Measurements from ENCODE around the gene INPP1. TPM values are rescaled to one million over a fixed set of nuclear protein-coding genes. Genes with fewer than 3 reads are reported as not detected.
"Not testable (repeated sequence)": the region's sequence is repeated elsewhere in the genome, so short reads cannot be mapped to it uniquely, and the experiment has no call there.

Gene INPP1
- total RNA-seq: 1 to 10 TPM; 3.6 to 4.3 (median 3.6) TPM

- Mint-ChIP-seq H3K36me3 (ENCODE audit: insufficient read depth) (peaks cover 3% of the 10 kb centered on the region), H3K4me1 (ENCODE audit: low read depth) (peaks cover 20% of the 10 kb centered on the region), H3K4me3 (peak within 1 kb of the TSS; percentile 85), H3K9me3 (no peaks in the 10 kb centered on the region), H3K27me3 (ENCODE audit: low read depth) (peaks cover 2% of the 10 kb centered on the region)
- DNase-seq (peak; percentile 21), ATAC-seq (peak; percentile 75 to 82)
Observed at GRCh38 chr2:190343536-190344275, at the start of gene INPP1. INPP1 (plus strand) TSS chr2:190343589; CDS start chr2:190360103, 16,514 bp downstream.

- peaks cover 48% of the 10 kb centered on the region for H3K36me3 Mint-ChIP-seq (ENCODE audit: insufficient read depth)
- not testable (repeated sequence) for H3K27me3 Mint-ChIP-seq (ENCODE audit: low read depth); H3K9me3 Mint-ChIP-seq; H3K4me3 Mint-ChIP-seq; DNase-seq; ATAC-seq; H3K4me1 Mint-ChIP-seq (ENCODE audit: low read depth)
Observed at GRCh38 chr2:190297880-190298279, 45.5 kb upstream of the INPP1 start.

DNA sequence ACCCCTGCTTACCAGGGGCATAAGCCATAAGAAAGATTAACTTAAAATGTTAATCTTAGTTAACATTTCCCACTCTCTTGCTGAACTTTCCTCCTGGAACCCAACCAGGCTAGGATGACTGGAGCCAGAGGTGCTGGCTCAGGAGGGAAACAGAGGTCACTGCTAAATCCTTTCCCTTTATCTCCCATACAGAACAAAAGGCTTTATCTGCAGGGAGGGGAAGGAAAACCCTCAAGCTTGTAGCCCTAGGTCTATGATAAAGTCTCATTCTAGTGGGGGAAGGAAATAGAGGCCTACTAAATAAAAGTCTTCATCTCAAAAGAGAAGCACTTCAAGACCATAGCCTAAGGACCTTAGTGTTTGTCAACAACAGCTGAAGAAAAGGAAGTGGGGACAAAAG lies 42.4 kb upstream of the INPP1 start:
- peaks cover 7% of the 10 kb centered on the region for H3K9me3 Mint-ChIP-seq
- ATAC-seq: no peak
- no peaks in the 10 kb centered on the region for H3K27me3 Mint-ChIP-seq (ENCODE audit: low read depth)
- H3K4me3 Mint-ChIP-seq: no peak overlapping the region
- peaks cover 51% of the 10 kb centered on the region for H3K36me3 Mint-ChIP-seq (ENCODE audit: insufficient read depth)
- no peak for DNase-seq
- H3K4me1 Mint-ChIP-seq (ENCODE audit: low read depth): peaks cover 12% of the 10 kb centered on the region

- no peak for DNase-seq
- H3K27me3 Mint-ChIP-seq (ENCODE audit: low read depth): no peaks in the 10 kb centered on the region
- H3K9me3 Mint-ChIP-seq: peaks cover 7% of the 10 kb centered on the region
- peaks cover 44% of the 10 kb centered on the region for H3K36me3 Mint-ChIP-seq (ENCODE audit: insufficient read depth)
- H3K4me1 Mint-ChIP-seq (ENCODE audit: low read depth): peaks cover 12% of the 10 kb centered on the region
- no peak for ATAC-seq
- H3K4me3 Mint-ChIP-seq: no peak overlapping the region
Observed at GRCh38 chr2:190302052-190302451, 41.3 kb upstream of the INPP1 start.

DNA sequence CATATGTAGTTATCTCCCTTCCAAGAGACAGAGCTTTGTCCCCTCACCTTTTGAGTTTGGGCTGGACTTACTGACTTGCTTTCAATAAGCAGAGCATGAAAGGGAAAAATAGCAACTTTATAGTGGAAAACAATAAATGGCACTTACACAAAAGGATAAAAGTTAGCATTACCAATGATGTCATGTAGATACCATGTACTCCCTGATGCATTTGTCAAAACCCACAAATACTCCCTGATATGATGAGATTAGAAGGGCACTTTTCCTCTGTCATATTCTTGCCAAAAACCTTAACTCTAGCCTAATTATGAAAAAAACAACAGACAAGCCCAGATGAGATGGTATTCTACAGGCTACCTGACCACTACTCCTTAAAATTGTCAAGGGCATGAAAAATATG lies 39.7 kb upstream of the INPP1 start:
- Mint-ChIP-seq H3K27me3 (ENCODE audit: low read depth) (no peaks in the 10 kb centered on the region), H3K4me1 (ENCODE audit: low read depth) (peaks cover 15% of the 10 kb centered on the region), H3K36me3 (ENCODE audit: insufficient read depth) (peaks cover 48% of the 10 kb centered on the region), H3K4me3 (no peak overlapping the region), H3K9me3 (peaks cover 7% of the 10 kb centered on the region)
- DNase-seq: no peak
- no peak for ATAC-seq

- ATAC-seq (peak in 1 of 2 donors; percentile 25), DNase-seq (no peak)
- H3K9me3 Mint-ChIP-seq: peaks cover 7% of the 10 kb centered on the region
- no peaks in the 10 kb centered on the region for H3K27me3 Mint-ChIP-seq (ENCODE audit: low read depth)
- peaks cover 47% of the 10 kb centered on the region for H3K36me3 Mint-ChIP-seq (ENCODE audit: insufficient read depth)
- H3K4me1 Mint-ChIP-seq (ENCODE audit: low read depth): peaks cover 15% of the 10 kb centered on the region
- H3K4me3 Mint-ChIP-seq: no peak overlapping the region
Observed at GRCh38 chr2:190304404-190304803, 39.0 kb upstream of the INPP1 start.

DNA sequence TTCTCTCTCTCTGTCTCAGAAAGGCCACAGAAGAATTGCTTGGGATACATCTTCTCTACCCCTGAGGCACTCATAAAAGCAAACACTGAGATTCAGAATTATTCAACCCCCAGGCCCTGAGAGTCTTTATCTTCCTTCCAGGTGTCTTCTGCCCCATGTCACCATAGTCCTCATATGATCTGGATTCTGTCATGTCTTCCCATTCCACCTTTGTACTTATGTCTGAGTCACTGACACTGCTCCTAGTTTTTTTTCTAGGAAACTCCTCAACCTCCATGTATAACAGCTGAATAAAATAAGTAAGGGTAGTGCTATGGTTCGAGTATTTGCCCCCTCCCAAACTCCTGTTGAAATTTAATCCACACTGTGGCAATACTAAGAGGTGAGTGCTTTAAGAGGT lies 35.4 kb upstream of the INPP1 start:
- no peak overlapping the region for H3K4me3 Mint-ChIP-seq
- H3K9me3 Mint-ChIP-seq: no peaks in the 10 kb centered on the region
- H3K27me3 Mint-ChIP-seq (ENCODE audit: low read depth): no peaks in the 10 kb centered on the region
- H3K36me3 Mint-ChIP-seq (ENCODE audit: insufficient read depth): peaks cover 33% of the 10 kb centered on the region
- DNase-seq (no peak), ATAC-seq (no peak)
- peaks cover 16% of the 10 kb centered on the region for H3K4me1 Mint-ChIP-seq (ENCODE audit: low read depth)

- no peak for ATAC-seq
- peaks cover 23% of the 10 kb centered on the region for H3K4me1 Mint-ChIP-seq (ENCODE audit: low read depth)
- H3K4me3 Mint-ChIP-seq: no peak overlapping the region
- H3K9me3 Mint-ChIP-seq: no peaks in the 10 kb centered on the region
- DNase-seq: no peak
- no peaks in the 10 kb centered on the region for H3K27me3 Mint-ChIP-seq (ENCODE audit: low read depth)
- peaks cover 23% of the 10 kb centered on the region for H3K36me3 Mint-ChIP-seq (ENCODE audit: insufficient read depth)
Observed at GRCh38 chr2:190311893-190312634, 31.3 kb upstream of the INPP1 start.

- H3K4me1 Mint-ChIP-seq (ENCODE audit: low read depth): peaks cover 29% of the 10 kb centered on the region
- peaks cover 26% of the 10 kb centered on the region for H3K36me3 Mint-ChIP-seq (ENCODE audit: insufficient read depth)
- not testable (repeated sequence) for ATAC-seq; DNase-seq; H3K27me3 Mint-ChIP-seq (ENCODE audit: low read depth); H3K9me3 Mint-ChIP-seq; H3K4me3 Mint-ChIP-seq
Observed at GRCh38 chr2:190312635-190313025, 30.8 kb upstream of the INPP1 start.

DNA sequence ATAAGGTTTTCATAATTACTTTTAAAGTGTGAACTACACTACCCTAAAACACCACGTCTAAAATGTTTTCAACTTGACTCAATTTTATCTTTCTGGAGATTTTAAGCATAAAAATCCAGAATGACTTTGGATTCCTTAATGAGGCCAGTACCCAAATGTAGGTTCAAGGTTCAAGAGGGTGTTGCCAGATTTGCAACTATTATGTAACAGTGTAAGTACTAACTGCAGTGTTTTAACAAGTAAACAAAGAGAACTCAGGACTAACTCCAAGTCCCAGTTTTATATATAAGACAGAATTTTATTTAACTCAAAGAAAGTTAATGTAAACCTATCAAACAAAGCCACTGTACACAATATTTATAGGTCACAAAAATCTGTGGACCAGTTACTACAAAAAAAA lies 29.5 kb upstream of the INPP1 start:
- Mint-ChIP-seq H3K4me3 (no peak overlapping the region), H3K4me1 (ENCODE audit: low read depth) (peaks cover 35% of the 10 kb centered on the region), H3K27me3 (ENCODE audit: low read depth) (no peaks in the 10 kb centered on the region), H3K36me3 (ENCODE audit: insufficient read depth) (peaks cover 18% of the 10 kb centered on the region), H3K9me3 (no peaks in the 10 kb centered on the region)
- no peak for DNase-seq
- ATAC-seq: no peak

GRCh38 chr2:190315273-190315672 lies 28.1 kb upstream of the INPP1 start:
- ATAC-seq (no peak), DNase-seq (no peak)
- Mint-ChIP-seq H3K27me3 (ENCODE audit: low read depth) (no peaks in the 10 kb centered on the region), H3K36me3 (ENCODE audit: insufficient read depth) (peaks cover 12% of the 10 kb centered on the region), H3K4me3 (no peak overlapping the region), H3K4me1 (ENCODE audit: low read depth) (peaks cover 44% of the 10 kb centered on the region), H3K9me3 (no peaks in the 10 kb centered on the region)

- Mint-ChIP-seq H3K36me3 (ENCODE audit: insufficient read depth) (peaks cover 5% of the 10 kb centered on the region), H3K4me1 (ENCODE audit: low read depth) (peaks cover 53% of the 10 kb centered on the region), H3K9me3 (no peaks in the 10 kb centered on the region), H3K27me3 (ENCODE audit: low read depth) (no peaks in the 10 kb centered on the region), H3K4me3 (peak overlapping the region; percentile 98)
- DNase-seq (no peak), ATAC-seq (no peak)
Observed at GRCh38 chr2:190318514-190318913, 24.9 kb upstream of the INPP1 start.

DNA sequence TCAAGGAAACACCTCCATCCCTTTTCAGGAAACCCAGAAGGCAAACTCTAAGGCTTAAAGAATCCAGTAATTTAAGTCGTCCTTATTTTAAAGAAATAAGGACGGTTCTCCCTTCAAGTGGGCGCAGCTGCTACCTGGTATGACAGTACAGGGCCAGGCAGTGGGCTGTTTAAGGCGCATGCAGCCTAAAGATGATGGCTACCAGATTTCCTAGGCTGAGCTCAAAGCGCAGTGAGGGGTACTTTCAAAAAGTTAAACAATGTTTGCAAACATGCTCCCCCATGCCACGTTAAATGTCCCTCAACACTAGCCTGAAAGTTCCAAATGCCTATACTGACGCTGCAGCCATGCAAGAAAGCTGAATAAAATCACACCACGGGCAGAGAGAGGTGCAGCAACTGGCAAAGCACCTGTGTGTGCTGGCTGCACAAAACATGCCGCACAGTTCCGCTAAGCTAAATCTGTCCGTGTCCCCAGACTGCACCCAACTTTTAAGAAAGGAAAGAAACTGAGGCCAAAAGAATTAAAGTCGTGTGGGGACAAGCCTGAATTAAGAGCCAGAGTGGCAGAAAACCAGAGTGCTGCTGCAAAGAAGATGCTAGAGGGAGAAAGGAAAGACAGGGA lies 24.3 kb upstream of the INPP1 start:
- peak; percentile 25 to 30 for ATAC-seq
- Mint-ChIP-seq H3K9me3 (no peaks in the 10 kb centered on the region), H3K4me3 (peak overlapping the region; percentile 98), H3K27me3 (ENCODE audit: low read depth) (no peaks in the 10 kb centered on the region), H3K4me1 (ENCODE audit: low read depth) (peaks cover 53% of the 10 kb centered on the region), H3K36me3 (ENCODE audit: insufficient read depth) (peaks cover 5% of the 10 kb centered on the region)
- DNase-seq: no peak

DNA sequence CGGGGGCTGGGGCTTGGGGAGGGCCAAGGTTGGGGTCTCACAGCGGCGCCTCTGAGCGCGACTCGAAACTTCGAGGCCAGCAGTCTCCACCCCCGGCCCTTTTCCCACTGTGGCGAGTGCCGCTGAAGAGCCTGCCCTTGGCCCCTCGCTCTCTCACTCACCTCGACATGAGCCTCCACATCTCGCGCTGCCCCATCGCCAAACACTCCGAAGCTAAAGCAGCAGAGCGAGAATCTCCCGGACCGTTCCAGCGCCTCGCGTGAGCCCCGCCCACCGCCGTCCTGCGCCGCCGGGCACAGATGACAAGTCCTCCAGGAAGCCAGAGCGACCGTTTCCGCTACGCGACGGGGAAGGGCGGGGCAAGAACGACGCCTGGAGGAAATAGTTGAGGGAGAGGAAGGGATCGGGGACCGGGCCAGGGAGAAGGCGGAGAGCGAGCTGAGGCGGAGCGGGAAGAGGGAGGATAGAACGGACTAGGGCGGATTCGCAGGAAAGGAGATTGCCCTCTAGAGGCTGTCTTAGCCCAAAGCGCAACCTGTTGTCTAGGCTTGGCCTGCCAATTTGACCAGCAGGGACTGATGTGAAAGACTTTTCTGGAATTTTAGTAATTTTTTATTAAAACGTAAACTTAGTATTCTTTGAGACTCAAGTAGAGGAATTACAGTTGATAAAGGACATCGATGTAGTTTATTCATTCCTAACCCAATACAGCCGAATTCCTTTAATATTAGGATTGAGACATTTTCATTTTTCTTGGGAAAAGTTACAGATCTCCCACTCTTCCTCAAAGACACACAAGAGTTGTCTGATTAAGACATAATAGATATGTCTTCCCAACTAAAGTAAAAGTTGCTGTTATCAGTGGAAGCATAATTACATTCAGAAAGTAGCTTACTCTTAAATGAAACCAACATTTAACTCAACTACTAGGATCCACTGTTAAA lies 23.6 kb upstream of the INPP1 start, which contains the start of gene HIBCH:
TSS of gene HIBCH (minus strand) at position 272 of the 944 bp plus-strand sequence. CDS start at position 196, 76 bp downstream.
- DNase-seq: peak; percentile 80
- H3K27me3 Mint-ChIP-seq (ENCODE audit: low read depth): no peaks in the 10 kb centered on the region
- H3K4me1 Mint-ChIP-seq (ENCODE audit: low read depth): peaks cover 53% of the 10 kb centered on the region
- H3K9me3 Mint-ChIP-seq: no peaks in the 10 kb centered on the region
- peaks cover 5% of the 10 kb centered on the region for H3K36me3 Mint-ChIP-seq (ENCODE audit: insufficient read depth)
- H3K4me3 Mint-ChIP-seq: peak within 1 kb of the TSS; percentile 98
- ATAC-seq: peak; percentile 92 to 93

Measured in activated T-cell treated with anti-CD3 and anti-CD28 coated beads, Interleukin-2, amount 50 U/mL, for 4 hours (primary cell).